Measurements from ENCODE around the gene GZF1.

- no peak for TF ChIP-seq POLR2A (IDR thresholded peaks at IDR 0.05; ENCODE audit: low read depth)
- no peak for TF ChIP-seq CTCF (IDR thresholded peaks at IDR 0.05)
- TF ChIP-seq POLR2AphosphoS5 (IDR thresholded peaks at IDR 0.05), result no peak
- no peak for TF ChIP-seq EP300 (IDR thresholded peaks at IDR 0.05)
Measured at GRCh38 chr20:23419657-23419994, 57.6 kb downstream of the GZF1 start.

Data from esophagus muscularis mucosa (tissue), 4 donors.